Activated gamma-delta T cell treated with Interleukin-2 at 50 U/mL for 16 hours (primary cell): ENCODE results near the gene KCNA10.
"Not testable (repeated sequence)": the region's sequence is repeated elsewhere in the genome, so short reads cannot be mapped to it uniquely, and the experiment has no call there.

Experiments
- DNase-seq: peaks from one replicate; pipeline ENCODE4 v3.0.0-alpha.2; 2020

KCNA10 gene

DNA sequence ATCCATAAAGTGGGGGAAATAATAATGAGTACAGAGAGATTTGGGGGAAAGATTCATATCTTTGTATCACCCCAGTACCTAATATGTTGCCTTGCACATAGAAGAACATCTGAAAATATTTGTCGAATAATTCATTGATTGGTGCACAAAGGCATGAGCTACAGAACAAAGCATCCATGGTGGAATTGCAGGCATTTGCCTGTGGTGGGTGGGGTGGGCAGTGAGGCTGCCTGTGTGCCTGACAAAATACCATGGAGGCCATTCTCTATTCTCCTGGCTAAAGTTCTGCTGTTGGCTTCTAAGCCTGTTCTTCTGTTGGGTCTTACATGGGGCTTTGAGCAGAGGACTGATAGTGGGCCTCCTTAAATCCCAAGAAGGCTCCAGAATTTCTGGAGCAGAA is 10.0 kb upstream of the KCNA10 start:
- no peak for DNase-seq

DNA sequence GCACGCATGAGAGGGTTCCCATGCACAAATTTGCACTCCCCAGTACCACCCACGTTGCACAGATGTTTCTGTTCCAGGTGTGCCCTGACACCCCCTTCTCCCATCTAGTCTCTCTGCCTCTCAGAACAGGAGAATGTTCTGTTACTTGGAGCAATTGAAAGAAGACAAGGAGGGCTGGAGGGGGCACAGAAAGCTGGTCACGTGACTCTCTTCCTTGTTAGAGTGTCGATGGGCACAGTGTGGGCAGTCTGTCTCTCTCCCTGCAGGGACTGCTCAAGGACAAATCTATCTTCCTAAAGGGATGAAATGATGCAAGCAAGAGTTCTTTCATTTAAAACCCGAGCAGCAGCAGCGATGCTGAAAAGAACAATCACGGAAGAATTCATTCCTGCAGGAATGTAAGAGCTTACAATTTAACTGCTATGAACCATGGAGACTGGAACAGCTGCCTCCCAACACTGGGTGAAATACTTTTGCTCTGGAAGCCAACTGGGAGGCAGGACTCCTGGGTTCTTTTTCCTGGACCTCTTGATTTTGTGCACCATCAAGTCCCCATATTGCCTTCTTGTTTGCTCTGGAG is 7.3 kb upstream of the KCNA10 start:
- DNase-seq, result no peak

DNA sequence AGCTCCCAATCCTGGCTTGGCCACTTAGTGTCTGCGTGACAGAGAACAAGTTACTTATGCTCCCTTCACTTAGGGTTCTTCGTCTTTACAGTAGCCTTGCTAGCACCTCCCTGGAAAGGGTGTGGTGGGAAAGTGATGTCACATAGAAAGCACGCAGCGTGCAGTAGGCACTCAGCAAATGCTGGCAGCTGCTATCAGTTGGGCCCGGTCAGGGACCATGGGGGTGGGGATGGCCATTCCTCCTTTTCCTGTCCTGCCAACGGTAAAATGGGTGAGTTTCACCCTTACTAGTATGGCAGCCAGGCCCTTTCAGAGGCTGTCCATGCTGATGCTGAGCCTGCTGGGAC is 6.2 kb upstream of the KCNA10 start:
- DNase-seq, result no peak

DNA sequence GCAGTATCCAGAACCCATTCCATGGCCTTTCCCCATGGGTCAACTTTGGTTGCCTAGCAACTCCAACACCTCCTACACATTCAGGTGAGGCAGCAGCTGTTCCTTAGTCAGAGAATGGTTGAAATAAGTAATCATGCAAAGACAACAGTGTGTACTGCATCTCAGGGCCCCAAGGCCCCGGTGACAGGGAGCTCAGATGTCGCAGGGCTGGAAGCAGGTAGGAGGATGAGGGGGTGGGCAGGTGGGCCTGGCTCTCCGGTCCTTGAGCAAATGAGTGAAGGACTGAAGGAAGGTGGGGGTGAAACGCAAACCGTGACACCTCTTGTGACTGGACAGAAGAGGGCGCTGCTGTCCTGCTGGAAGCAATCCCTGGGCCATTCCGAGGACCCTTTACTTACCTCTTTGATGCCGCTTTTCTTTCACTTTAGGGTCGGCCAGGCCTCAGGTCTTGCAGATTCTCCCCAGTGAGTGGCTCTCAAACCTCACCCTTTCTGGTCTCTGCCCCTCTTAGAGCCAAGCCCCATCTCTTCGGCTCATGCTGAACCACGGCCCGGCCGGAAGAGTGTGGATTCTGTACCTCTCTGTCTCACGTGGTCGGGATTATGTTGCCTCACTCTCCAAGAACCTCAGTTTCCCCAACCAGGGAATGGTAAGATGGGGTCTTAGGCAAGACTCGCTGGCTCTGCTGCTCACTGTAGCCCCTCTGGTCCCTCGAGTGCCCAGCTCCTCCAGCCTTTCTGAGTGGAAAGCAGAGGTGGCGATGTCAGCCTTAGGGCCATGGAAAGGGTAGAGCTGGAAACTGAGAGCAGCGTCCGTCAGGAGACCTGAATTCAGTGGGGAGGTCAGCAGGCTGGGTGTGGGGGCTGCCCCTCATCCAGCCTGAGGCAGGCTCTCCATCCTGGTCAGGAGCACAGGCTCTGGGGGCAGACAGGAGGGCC is 5.6 kb upstream of the KCNA10 start:
- DNase-seq, result peak; percentile 32

DNA sequence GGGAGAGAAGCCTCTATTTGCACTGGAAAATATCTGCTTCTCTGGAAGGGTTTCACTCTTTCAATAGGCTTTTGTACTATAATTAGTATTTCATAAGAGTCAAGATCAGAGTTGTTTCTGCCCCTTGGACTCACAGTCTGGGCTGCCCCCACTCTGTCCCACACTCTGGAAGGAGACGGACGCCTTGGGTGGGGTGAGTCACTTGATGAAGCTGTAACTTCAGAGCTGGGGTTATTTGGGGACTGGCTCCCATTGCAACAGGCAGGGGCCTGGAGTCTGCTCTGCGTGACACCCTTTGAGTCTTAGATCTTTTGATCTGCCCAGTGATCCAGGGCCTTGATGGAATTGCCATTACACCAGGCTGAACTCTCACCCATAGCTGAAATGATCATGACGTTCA is 4.0 kb upstream of the KCNA10 start:
- DNase-seq, result no peak

DNA sequence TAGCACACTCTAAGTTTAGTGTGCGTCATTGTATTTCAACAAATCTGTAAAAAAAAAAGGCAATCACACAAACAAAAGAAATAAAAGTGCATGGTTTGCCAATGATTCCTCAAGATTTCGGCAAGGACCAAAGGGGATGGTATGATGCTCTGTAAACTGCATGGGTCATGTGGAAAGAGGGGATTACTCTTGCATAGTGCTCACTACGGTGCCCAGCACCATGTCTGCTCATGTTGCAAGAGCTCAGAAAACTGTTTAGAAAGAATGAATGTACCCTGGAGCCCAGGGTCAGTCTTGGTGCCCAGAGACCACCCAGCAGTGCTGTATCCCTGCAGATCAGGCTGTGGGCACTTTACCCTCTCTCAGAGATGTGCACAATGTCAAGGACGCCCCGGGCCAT is 3.6 kb upstream of the KCNA10 start:
- DNase-seq, result no peak

DNA sequence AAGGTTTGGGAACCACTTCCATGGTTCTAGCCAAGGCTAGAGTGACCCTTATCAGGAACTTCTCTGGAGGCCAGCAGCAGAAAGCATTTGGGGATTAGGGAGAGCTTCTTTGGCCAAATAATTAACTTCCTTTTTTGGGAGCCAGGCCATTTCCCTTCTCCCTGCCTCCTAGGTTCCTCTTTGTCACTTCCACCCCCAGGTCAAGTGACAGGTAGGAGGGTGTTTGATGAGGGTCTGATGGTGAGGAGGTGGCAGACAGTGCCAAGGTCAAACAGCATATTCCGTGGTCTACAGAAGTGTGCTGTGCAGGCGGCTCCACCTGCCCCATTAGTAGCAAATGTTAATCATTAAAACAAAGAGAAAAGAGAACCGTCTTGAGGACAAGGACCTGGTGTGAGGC is 1.9 kb upstream of the KCNA10 start:
- DNase-seq, result no peak

DNA sequence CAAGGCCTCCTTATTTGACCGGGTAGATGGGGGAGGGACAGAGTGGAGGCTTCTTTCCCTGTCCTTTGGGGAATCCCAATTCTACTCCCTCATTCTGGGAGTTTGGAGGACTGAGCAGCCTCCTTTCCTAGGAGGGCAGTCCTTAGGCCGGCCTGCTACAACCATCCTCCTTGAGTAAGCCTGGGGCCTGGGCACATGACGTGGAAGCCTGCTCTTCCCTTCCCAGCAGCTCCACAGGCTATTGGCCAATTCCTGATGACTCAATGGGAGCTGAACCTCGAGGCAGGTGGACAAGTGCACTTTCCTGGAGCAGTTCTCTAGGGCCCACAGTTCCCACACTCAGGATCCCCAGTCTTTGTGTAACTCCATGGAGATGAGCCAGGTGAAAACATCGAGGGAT is 3.1 kb downstream of the KCNA10 start:
- DNase-seq, result no peak

DNA sequence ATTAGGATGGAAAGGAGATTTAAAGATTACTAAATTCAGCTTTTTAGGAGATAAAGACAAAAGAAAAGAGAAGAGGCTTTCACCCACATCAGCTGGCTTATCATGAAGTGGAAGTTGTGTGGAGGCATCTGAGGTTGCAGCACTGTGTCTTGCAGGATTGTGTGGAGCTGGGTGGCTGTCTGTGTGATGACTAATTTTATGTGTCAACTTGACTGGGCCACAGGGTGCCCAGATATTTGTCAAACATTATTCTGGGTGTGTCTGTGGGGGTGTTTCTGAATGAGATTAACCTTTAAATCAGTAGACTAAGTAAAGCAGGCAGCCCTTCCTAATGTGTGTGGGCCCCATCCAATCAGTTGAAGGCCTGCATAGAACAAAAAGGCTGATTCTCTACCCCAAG is 3.9 kb downstream of the KCNA10 start:
- DNase-seq, result no peak

DNA sequence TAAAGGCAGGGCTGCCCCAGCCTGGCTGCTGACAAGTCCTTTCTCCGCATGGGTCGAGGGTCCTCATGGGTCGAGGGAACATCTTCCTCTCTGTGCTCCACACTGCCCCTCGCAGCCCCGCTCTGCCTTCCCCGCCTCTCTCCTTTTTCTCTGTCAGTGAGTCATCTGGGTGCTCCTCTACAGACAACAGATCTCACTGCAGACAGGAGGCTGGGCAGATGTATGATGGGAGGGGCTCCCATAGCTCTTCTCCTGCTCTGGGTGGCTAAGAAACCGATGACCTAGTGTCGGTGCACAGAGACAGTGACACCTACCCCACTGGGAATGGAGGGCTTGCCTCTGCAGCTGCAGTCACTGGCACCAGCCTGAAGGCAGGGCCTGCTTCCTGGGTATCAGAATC is 5.5 kb downstream of the KCNA10 start:
- DNase-seq, result no peak

DNA sequence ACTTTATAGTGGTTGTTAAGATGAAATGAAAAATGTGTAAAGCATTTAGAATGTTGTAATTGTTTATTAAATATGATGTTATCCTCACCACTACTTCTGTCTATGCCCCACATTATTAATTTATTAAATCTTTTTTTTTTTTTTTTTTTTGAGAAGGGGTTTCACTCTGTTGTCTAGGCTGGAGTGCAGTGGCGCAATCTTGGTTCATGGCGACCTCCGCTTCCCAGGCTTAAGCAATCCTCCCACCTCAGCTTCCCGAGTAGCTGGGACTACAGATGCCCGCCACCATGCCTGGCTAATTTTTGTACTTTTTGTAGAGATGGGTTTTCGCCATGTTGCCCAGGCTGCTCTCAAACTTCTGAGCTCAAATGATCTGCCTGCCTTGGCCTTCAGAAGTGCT is 7.5 kb downstream of the KCNA10 start:
- no peak for DNase-seq

DNA sequence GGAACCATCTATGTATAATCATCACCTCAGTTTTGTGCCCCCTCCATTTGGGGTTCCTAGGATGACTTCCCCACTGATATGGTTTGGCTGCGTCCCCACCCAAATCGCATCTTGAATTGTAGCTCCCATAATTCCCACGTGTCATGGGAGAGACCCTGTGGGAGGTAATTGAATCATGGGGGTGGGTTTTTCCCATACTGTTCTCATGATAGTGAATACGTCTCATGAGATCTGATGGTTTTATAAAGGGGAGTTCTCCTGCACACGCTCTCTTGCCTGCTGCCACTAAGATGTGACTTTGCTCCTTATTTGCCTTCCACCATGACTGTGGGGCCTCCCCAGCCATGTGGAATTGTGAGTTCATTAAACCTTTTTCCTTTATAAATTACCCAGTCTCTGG is 8.1 kb downstream of the KCNA10 start:
- not testable (repeated sequence) for DNase-seq

DNA sequence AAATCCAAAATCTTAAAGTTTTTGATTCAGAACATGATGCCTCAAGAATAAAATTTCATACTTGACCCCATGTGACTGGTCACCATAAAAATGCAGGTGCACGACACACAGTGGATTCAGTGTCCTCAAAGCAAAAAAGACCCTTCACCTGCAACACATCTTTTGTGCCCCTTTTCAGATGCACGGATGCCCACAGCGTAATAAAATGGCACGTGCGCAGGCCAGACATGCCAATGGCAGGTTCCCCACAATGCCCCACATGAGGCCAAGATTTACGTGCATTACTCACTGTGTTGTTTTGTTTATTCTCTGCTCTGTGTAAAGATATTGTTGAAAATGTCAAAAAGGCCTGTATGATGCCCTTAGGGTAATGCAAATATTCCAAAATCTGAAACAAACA is 9.3 kb downstream of the KCNA10 start:
- DNase-seq, result no peak

DNA sequence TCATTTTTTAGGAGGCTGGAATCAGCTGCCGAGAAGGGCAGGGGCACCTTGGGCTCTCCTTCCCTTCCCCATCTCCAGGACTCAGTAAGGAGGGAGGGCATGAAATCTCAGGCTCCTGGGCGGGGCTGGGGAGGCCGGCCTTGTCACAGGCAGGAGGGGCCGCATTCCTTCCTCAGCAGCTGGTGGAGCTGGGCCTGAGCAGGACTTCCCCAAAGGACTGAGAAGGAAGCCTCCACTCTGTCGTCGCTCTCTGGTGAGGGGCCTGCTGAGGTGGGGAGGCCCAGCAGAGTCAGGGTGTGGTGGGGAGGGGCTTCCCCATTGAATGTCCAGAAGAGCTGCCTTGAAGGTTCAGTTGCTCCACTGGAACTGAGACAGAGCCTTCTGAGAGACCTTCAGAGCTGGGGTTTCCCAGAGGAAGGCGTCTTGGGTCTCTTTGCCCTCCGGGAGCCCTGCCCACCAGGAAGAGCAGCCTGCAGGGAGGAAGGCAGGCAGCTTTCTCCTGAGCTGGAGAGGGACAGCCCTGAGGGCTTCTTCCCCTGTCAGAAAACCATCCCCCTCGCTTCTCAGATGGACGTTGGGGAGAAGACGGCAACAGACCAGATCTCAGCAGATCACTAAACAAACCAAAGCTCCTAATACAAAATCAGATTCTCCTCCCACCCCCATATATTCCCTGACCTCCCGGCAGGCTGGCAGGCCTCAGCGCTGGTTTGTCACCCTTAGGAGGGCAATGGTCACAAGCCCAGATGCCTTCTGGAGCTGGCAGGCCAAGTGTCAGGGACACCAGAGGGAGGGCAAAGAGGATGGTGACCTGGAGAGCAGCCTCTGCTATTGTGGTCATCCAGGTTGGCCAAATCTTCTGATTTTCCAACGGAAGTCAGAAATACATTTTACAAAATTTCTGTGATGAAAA is 10.7 kb downstream of the KCNA10 start:
- DNase-seq, result no peak

DNA sequence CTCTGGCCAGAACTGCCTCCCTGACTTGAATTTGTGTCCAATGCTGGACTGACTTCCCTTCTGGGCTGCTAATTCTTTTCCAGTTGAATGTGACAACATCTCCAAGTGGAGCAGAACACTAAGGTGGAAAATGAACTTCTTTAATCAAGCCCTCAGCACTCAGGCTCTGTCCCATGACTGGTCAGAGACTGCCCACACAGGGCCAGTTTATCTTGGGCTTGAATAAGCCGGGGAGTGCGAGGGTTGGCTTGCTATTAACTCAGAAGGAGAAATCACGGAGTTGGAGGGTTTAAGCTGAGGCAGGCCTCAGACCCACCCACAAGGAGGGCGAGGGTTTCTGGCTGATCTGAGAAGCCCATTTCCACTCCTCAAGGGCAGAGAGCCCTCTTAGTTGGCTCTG is 12.4 kb downstream of the KCNA10 start:
- no peak for DNase-seq

DNA sequence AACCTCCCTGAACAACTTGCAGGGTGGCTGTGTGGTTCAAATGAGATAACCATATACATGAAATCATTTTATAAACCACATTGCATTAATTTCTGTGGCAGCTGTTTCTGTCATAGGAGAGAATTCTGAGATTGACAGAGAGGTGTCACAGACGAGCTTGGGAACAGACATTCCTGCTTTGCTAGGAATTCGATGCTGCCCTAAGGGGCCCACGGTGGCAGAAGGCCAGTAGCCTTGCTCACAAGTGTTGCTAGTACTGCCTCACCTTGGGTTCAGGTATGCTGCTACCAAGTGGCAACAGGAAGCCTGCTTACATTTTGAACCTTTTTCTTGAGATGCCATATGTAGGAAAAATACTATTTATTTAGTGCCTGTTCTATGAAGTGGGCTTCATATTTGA is 13.4 kb downstream of the KCNA10 start:
- no peak for DNase-seq

DNA sequence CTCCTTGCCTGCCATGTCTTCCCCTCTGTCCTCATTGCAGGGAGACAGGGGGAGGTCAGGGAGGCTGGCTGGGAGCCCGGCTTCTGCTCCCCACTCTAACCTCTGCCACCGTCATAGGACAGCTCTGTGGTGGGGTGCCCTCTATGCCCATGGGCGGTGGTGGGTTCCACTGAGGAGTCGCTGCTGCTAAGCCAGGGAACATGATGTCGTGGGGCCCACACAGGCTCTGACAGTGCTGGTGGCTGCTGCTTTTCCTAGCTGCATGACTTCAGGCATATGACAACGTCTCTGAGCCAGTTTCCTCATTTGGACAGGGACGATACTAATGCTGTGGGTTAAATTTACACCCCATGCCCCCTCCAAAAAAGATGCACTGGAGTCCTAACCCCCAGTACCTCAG is 14.7 kb downstream of the KCNA10 start:
- DNase-seq, result no peak

DNA sequence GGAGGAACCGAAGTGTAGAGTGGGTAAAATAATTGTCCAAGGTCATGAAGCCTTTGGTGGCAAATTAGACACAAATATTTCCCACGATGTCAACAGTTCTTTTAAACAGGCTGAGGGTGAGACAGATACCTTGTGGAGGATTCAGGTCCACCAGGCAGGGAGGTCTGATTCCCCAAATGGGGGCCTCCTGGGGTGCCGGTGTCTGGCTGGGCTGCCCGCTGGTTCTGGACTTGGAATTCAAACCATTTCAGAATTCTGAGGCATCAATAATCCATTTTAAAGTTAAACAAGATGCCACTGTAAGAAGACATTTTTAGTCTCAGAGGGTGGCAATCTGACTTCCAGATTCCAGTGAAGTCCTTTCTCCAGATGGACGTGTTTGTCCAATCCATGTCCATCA is 15.5 kb downstream of the KCNA10 start:
- DNase-seq, result no peak

DNA sequence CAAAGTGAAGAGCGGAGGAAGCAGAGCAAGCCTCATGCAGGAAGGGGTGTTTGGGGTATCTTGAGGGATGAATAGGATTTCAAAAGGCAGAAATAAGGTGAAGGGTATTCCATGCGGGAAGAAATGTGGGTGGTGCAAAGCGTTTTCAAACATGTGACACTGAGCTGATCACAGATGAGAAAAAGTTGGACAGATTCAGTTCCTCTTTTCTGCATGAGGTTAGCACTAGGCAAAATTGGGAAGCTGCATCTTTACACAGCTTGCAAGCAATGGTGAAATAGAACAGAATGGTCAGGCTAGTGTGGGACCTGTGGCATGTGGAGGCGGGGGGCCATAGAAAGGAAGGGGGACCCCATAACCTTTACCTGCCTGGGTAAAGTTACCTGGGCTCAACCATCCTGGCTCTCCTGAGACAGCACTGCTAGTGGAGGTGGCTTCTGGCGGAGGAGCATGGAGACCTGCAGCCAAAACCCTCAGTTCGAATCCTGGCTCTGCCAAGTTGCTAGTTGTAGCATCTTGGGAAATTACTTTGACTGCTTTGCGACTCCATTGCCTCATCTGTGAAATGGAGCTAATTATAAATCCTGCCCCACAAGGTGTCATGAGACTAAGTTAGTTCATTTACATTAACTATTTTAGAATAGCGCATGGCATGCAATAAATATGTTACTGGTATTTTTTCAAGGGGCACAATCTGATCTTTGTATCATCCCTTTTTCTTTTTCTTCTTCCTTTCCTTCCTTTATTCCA is 16.4 kb downstream of the KCNA10 start:
- DNase-seq, result no peak

DNA sequence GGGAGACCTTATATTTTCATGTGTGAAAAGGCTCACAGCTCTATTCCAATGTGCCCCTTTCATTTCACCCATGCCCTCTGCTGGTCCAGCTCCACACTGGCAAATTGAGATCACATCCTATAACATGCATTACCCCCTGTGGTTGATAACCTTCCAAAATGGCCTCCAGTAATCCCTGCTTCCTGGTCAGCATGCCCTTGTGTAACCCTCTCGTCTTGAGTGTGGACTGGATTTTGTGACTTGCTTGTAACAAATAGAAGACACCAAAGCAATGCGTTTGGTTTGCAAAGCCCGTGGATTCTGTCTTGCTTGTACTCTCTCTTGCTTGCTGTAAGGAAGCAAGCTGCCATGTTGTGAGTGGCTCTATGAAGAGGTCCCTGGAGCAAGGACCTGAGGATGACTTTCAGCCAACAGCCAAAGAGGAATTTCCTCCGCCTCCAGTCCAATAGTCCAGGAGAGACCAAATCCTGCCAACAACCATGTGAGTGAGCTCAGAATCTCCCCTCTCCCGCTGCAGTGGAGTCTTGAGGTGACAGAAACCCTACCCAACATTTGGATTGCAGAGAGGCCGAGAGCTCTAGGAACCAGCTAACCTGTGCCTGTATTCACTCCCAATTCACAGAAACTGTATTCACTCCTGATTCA is 17.4 kb downstream of the KCNA10 start:
- no peak for DNase-seq

DNA sequence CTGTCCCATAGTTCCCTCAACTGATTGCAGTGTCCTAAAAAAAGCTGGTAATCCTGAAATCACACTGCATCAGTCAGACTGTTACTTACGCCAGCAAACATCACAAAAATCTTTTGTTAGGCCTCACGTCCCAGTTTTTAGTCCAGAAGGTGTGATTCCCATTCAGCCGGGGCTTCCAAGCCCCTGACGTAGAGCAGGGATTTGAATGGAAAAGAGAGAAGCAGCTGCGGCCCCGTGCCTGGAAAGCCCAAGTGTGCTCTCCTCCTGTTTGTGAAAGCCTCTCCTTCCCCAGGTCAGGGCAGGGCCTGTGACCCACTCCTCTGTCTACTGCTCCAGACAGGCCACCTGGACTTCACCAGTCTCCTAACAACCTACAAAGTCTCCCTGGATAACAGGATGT is 20.7 kb downstream of the KCNA10 start:
- DNase-seq, result no peak

DNA sequence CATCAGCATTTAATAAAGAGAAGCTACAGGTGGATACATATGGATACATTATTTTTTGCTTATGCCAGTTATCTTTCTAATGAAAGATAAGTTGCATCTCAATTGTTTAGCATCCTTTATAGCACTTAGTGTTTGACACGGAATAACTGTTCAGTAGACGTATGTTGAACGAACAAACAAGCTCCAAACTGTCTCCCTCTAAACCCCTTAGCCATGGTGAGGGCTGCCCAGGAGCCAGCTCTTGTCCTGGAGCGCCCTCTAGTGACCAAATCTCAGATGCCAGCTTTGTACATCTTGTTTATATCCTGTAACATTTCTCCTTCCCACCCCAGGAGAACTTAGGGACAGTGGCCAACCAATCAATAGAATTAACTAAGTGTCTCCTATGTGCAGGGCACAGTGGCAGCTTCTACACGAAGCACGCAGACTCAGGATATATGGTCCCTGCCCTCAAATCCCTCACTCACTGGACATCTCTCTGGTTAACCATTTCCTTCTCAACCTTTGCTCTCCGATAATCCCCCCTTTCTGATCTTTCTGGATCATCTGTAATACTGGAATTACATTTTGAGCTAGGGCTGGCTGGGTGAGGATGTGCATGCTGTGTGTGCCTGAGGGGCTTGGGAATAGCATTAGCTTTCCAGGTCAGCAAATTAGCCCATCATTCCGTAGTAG is 22.9 kb downstream of the KCNA10 start:
- peak; percentile 76 for DNase-seq
